Ureter (tissue), 1 donor: ENCODE data around the gene MADCAM1. TPM values are rescaled to one million over a fixed set of nuclear protein-coding genes. Genes with fewer than 3 reads are reported as not detected.

Experiments
- DNase-seq: peaks from one replicate; pipeline ENCODE4 v3.0.0-alpha.2; 2020; ENCODE audit warnings: low spot score
- total RNA-seq: library from RNA; stranded (reverse); gene quantifications from one replicate; pipeline ENCODE4 v1.2.4, GENCODE V29; 2023
- donor health status: DM: yes; HTN: yes; CAD: no.

MADCAM1 gene
- total RNA-seq, 1 donor from 2014 or later = 0.49 TPM

- no peak for DNase-seq
These were observed 36.5 kb downstream of the MADCAM1 start for GRCh38 chr19:532561-533363.

DNA sequence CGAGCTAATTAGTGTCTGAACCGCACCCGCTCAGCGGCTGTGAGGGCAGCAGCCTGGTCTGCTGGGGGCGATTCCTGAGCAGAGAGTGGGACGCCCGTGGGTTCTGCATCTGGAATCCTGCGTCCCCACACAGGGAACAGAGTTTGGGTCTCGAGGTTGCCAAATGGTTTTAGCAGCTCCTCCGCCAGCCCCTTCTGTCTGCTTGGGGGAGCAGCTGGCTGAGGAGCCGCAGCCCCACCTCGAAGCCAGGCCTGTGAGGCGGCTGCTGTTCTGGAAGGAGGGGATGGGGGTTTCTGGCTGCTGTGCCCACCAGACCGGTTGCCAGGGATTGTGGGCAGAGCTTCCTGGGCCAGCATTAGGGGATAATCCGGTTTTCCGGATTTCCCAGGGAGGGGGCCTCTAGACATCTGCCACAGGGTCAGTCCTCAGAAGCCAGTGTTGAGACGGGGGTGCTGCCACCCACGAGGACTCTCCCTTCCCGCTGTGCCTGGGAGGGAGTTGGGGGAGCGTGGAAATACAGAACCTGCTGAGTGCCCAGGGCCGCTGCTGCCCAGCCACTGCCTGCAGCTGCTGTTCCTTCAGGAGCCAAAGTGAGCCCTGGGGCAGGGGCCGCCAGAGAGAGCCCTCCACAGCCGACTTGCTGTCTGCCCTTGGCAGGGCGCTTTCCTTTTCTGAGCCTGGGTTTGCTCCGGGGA, 37.2 kb downstream of the MADCAM1 start:
- no peak for DNase-seq

DNA sequence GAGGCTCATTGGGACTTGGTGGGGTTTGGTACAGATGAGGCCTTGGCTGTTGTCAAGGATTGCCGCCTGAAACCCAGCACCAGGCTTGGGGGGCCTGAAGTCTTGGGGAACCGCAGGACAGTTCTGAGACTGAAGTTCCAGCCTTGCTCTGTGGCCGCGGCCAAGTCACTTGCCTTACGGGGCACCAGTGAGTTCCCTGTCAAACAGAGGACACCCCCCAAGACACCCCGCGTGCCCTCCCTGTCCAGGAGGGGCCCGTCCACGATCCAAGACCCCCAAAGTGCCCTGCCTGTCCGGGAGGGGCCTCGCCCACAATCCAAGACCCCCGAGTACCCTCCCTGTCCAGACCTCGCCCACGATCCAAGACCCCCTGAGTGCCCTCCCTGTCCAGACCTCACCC, 37.8 kb downstream of the MADCAM1 start:
- DNase-seq = no peak

DNA sequence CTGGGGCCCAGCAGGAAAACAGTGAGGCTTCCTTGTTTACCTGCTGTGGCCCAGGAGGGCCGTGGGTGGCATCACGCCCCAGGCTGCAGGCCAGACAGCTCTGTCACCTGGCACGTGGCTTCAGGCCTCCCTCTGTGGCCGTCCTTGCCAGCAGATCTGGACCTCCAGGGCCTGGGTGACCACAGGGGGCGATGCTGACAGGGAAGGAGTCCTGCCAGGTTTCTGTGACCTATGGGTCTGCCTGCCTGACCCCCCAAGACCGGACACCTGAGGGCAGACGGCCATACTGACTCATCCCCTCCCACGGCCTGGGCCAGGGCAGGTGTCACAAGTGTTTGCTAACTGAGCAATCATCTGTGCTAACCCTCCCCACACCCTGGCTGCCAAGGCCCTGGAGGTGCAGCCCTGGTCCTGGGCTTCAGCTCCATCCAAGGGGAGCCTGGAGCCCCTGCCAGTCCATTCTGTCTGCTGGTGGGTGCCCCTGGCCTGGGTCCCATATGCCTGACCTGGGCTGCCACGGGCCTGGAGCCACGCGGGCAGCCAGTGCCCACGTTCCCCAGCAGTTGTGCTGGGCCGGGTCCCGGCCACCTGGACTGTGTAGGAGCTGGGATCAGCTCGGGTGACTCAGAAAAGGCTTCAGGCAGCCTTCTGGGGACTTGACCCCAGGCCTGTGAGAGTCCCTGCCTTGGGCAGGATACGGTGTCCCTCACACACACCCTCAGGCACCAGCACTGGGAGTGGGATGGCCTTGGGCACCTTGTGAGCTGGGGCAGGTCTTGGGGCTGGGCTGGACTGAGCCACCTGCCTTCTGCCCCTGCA, 38.9 kb downstream of the MADCAM1 start:
- DNase-seq = no peak

DNA sequence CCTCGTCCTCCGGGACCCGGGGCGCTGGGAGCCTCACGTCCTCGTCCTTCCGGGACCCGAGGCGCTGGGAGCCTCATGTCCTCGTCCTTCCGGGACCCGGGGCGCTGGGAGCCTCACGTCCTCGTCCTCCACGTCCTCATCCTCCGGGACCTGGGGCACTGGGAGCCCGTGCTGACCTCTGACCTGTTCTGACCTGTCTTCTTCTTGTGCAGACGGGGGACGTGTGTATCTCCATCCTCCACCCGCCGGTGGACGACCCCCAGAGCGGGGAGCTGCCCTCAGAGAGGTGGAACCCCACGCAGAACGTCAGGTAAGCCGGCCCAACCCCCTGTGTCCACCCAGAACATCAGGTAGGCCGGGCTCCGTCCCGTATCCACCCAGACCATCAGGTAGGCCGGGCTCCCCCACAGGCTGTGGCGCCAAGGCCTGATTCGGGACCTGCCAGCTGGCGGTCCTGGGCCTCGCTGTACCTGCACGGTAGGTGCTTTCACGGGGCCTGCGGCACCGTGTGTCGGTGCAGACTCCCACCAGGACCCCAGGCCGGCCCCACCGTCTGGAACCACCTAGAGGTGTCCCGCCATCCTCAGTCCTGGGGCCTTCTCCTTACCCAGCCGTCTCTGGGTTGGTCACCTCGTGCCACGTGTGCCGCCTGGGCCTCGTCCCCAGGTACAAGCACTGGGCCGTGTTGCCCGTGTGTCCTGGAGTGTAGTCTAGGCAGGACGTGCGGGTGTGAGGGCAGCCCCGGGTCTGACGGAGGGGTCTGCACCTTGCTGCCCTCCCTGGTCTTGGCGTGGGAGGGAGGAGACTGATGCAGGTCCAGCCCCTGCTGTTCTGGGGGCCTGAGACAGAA, 40.0 kb downstream of the MADCAM1 start:
- no peak for DNase-seq

DNA sequence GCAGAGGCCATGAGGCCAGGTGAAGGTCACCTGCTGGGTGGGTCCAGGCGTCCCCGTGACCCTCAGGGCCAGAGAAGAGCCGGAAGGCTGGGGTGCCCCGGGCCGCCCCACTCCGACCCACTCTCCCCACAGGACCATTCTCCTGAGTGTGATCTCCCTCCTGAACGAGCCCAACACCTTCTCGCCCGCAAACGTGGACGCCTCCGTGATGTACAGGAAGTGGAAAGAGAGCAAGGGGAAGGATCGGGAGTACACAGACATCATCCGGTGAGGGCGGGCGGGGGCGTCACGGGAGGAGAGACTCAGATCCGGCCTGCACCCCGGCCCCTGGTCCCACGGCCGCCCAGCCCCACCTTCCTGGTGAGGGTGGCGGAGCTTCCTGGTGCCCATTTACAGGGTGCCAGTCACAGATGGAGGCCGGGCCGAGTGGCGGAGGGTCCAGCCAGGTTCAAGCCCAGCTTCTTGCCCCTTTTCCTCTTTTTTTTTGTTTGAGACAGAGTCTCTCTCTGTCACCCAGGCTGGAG, 40.7 kb downstream of the MADCAM1 start:
- no peak for DNase-seq

DNA sequence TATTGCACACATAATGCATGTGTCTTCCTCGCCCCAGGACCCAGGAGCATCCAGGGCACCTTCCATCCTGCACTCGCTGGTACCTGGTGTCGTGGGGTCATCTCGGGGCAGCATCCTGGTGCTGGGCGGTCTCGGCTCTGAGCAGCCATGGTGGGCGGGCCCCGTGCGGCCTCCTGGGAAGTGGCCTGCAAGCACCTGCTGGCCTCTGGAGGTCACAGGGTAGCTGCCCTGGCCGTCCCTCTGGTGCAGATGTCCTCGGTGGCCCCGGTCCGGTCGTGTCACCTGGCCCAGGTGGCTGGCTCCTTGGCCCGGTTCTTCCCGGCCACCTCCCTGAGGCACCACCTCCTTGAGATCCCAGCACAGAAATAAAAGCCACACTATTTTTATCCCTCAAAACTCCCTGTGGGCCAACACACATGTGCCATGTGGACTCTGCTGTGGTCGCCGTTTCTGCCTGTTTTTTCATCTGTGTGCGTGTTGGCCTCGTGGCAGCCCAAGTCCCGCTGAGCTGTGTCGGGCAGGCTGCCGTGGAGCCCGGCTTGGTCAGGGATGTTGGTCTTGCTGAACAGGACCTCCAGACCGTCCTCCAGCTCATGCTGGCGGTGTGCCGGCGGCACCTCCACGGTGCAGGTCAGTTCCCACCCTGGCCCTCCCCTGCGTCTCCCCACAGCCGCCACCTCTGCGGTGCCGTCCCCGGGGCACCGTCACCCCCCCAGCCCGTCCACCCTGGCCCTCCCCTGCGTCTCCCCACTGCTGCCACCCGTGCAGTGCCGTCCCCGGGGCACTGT, 42.5 kb downstream of the MADCAM1 start:
- DNase-seq = no peak

DNA sequence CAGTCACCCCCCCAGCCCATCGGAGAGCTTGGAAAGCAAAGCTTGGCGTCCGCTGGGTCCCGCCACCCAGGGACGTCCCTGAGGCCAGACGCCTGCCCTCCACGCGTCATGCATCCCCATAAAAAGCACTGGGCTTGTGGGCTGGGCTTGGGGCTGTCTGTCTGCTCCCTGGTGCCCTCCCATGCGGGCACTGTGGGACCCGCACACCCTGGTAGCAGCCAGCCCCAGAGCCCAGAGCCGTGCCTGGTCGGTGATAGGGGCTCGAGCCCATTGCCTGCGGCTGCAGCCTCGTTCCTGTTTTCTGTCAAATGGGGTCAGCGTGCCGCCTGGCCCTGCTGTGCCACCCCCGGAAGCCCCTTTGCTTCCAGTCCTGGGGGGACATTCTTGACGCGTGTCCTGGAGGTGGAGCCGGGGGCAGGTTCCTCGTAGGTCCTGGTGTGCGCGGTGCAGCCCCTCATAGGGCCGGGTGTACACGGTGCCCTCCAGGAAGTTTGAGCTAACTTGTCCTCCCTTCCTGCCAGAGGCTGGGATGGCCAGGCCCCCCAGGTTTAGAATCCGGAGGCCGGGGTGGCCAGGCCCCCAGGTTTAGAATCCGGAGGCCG, 43.2 kb downstream of the MADCAM1 start:
- no peak for DNase-seq

DNA sequence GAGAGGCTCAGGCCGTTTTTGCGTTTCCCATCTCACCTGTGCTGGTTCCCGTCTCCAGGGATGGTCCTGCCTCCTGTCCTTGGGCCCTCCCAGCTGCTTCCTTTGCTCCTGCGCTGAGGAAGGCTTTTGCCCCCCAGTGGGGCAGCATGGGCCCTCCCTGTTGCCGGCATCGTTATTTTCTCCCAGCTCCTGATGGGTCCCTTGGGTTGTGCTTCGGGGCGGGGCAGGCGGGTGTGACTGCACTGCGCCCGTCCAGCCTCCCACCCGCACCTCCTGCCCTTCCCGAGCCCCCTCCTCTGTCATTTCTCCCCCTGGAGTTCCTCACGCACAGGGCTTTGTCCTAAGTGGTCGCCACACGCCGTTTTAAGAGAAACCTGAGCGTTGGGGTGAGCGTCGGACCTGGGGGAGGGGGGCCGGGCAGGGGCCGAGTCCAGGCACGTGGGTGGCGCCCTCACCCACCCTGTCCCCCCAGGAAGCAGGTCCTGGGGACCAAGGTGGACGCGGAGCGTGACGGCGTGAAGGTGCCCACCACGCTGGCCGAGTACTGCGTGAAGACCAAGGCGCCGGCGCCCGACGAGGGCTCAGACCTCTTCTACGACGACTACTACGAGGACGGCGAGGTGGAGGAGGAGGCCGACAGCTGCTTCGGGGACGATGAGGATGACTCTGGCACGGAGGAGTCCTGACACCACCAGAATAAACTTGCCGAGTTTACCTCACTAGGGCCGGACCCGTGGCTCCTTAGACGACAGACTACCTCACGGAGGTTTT, 44.8 kb downstream of the MADCAM1 start:
- no peak for DNase-seq

DNA sequence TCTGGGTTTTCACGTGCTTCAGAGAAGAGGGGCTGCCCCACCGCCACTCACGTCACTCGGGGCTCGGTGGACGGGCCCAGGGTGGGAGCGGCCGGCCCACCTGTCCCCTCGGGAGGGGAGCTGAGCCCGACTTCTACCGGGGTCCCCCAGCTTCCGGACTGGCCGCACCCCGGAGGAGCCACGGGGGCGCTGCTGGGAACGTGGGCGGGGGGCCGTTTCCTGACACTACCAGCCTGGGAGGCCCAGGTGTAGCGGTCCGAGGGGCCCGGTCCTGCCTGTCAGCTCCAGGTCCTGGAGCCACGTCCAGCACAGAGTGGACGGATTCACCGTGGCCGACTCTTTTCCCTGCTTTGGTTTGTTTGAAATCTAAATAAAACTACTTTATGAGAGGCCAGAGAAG, 45.4 kb downstream of the MADCAM1 start:
- no peak for DNase-seq

DNA sequence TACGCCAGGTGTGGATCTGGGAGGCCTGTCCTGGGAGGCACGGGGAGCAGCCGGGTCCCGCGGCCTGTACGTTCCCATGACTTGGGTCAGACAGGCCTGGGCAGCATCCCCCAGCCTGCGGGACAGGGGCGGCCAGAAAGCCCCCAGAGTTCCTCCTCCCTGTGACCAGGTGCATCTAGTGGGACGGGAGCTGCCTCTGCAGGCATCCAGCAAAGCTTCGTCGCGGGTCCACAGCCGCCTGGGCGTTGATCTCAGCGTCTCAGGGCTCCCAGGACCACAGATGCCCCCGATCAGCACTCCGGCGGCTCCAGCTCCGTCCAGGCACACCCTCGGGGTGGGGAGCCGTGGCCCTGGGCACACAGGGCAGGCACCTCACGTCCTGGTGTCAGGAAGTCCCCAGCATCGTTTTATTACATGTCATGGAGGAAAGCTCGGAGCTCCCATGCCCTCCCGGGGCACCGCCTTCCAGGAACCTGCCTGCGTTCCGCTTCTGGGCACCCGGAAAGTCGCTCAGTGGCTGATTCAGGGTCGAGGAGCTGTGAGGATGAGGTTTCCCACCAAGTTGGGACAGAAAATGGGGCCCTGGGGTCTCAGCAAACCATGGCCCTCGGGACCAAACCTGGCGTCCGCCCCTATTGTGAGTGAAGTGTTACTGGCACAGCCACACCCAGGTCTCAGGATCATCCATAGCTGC, 46.0 kb downstream of the MADCAM1 start:
- DNase-seq = no peak

- no peak for DNase-seq
These were observed 47.8 kb downstream of the MADCAM1 start, which contains the start of gene GZMM for GRCh38 chr19:543910-544608. GZMM (plus strand) TSS chr19:544053; CDS start chr19:544072, 19 bp downstream.

- no peak for DNase-seq
These were observed 50.8 kb downstream of the MADCAM1 start for GRCh38 chr19:547117-547516.

GRCh38 chr19:547836-548720, 51.8 kb downstream of the MADCAM1 start:
- DNase-seq = no peak

GRCh38 chr19:548886-549830, 52.9 kb downstream of the MADCAM1 start:
- peak; percentile 39 for DNase-seq

DNA sequence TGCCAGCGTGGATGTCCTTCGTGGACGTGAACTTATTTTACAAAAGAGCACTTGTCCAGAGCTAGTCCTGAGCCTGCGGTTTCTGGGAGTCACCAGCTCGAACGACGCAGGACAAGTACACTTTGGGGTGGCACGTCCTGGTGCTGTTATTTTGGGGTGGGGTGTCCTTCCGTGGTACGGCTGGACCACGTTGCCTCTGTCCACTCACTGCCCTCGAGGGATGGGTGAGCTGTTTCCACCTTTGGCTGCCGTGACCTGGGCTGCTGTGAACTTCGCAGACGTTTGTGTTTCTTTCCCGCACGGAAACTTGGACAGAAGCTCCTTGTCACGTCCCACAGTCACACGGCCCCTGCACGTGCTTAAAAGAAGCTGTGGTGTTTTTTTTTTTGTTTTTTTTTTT, 58.5 kb downstream of the MADCAM1 start:
- no peak for DNase-seq
